ENCODE measurements around the gene PSAT1.

Gene PSAT1

GRCh38 chr9:78294290-78295176, 2.4 kb upstream of the PSAT1 start:
- peak; percentile 18 for DNase-seq

DNA sequence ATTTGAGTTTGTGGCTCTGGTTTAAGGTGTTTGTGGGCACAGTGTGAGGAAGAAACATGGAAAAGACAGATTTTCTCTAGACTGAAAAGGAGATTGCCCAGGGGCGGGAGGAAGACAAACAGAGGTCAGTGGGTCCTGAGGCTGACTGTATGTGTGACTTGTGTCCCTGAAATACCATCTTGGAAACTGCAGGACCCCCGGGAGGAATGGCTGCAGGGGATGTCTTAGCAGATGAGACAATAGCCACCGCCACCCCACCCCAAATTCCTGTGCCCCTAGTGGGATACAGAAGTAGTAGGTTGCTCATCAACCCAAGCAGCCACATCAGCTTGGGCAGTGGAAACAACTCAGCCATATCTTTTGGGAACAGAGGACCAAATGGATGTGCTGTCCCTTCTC, 1.7 kb upstream of the PSAT1 start:
- no peak for DNase-seq

DNA sequence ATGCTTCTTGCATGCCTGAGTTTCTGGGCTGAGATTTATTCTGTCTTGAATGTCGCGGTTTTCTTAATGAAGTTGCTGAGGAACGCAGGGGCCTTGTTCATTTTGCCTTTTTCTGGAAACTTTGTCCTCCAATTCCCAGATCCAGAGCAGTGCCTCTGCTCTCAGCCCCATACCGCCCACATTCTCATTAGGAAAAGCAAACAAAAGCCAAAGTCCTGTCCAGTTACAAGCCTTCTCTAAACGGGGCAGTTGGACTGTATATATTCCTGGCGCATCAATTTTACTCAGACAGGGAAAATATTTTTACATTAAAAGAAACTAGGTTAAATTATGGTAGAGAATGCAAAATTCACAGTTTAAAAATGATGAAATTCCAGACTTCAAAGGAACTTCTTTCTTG, 1.2 kb upstream of the PSAT1 start:
- DNase-seq = no peak

DNA sequence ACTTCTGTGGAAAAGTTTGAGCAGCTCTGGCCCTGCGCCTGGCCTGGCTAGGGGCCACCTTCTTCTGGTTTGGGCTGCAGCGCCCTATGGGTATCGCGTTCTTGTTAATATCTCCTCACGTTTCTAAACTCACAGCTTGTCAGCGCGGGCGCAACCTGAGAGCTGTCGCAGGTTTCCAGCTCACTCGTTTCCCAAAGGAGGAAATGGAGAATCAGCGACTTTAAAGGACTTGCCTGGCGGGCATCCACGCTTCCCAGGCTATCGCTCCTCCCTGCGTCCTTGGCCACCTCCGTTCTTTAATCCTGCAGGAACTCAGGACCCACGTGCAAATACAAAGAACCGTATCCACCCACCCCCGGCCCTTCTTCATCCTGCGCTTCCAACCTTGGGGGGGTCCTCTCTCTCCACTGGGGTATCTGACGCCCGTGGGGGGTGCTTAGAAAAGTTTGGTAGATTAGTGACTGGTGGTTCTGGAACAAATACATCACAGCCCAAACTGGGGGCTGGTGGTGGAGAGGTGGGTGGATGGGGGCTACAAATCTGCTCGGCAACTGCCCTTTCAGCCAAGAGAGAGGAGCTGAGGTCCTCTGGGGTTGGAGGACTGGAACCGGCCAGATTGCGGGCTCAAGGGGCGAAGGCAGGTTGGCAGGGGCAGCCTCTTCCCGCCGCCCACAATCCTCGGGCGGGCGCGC, 578 bp upstream of the PSAT1 start:
- DNase-seq = peak; percentile 65

- no peak for DNase-seq
Observed at GRCh38 chr9:78297672-78297961, 692 bp downstream of the PSAT1 start.

DNA sequence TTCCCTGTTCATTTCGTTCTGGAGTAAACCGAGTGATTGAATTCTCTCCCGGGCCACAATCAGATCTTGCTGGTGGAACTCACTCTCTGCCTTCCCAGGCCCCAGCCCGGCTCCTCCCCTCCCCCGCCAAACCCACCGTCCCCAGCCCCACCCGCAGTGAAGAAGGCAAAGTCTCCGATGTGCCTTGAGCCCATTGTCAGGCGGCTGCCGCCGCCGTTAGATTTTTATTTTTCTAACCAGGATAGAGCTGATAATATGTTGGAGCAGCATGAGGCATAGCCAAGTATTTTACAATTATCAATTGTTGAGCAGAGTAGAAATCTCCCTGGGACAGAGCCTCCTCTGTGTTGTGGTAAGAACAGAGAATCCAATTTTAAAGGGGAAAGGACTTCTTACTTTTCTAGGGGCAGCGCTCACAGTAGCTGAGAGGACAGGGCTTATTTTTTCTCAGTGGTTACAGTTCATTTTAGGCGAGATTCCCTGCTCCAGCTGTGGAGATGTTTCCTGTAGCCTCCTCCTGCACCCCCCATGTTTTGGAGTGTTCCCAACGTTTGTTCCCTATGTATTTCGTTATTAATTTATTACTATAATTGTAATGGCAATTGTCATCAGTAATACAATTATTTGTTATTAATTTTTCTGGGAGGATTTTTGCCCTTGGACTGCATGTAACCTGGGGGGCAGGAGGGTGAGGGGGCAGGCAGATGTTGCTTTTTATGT, 1.3 kb downstream of the PSAT1 start:
- peak; percentile 55 for DNase-seq

DNA sequence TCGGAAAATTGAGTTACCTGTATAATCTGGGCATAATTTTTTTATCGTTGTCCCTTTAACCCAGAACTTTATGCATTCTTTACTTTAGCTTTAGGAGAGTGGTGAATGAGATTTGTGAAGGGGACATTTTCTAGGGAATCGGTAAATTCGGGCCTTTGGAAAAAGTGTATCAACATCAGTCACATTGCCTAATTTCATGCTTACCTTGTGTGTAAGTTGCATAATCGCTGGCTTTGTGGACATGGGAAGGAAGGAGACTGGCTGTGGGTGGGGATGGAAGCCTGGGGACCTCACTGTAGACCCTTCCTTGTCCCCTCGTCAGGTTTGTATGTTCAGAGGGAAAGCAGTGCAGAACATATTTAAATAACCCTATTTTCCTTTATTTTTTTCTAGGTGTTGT, 3.3 kb downstream of the PSAT1 start:
- DNase-seq = no peak

DNA sequence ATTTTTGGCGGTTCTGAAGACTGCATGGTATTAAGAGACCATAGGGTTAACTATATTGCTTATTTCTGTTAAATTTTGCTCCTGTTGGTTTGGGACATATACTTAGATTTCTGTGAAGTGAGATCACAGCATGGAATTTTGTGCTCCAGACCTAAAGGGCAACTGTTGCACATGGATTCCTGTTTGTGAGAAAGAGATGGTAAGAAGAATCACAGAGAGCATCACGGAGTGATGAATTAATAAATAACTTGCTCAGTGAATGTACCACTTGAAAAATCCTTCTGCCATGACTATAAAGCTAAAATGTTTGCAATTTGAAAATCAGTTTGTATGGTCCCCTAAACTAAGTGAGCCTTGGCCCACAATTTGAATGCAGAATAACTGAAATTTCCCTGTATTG, 4.5 kb downstream of the PSAT1 start:
- no peak for DNase-seq

- DNase-seq = no peak
Observed at GRCh38 chr9:78303377-78304062, 6.6 kb downstream of the PSAT1 start.

DNA sequence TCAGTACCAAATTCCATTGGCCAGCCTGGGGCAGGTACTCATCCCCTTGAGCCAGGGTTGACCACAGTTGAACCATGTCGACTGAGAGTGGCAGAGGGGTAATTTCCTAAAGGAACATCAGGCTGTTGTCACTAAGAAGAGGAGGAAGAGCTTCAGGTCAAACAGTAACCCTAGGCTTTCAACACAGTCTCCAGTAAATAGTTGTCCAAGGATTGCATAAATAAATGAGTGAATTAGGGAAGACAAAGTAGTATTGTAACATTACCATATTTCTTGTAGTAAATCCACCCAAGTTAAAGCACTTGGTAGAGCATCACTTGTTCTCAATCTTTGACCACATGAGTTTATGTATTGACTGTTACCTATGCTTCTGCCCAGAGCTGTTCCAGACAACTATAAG, 7.4 kb downstream of the PSAT1 start:
- DNase-seq = no peak

DNA sequence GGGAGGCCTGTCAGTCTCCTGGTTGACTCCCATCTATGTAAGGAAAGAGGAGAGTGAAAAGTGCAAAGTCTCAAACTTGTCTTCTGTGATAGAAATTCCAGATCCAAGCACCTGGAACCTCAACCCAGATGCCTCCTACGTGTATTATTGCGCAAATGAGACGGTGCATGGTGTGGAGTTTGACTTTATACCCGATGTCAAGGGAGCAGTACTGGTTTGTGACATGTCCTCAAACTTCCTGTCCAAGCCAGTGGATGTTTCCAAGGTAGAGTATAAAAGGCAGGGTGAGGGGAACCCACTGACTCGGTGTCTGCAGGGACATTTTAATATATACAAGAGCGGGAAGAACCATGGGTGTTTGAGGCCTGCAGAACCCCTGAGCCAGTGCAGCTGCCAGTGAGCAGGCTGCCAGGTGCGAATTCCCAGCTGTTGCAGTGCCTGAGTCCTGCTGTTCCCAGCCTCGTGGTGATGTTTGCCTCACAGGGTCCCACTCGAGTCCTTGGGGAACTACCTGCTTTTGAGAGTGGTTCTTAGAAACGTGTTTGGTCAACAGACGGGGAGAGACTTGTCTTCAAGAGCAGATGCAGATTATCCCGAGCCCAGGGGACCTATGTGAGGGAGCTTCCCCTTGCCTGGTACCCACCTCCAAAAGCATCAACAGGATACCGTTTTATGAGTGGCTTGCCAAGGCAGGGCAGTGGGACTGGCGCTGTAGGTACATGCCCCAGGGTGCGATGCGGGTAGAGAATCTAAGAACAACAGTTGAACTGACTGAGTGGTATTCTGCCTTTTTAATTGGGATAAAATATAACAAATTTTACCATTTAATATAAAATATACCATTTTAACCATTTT, 9.5 kb downstream of the PSAT1 start:
- no peak for DNase-seq

DNA sequence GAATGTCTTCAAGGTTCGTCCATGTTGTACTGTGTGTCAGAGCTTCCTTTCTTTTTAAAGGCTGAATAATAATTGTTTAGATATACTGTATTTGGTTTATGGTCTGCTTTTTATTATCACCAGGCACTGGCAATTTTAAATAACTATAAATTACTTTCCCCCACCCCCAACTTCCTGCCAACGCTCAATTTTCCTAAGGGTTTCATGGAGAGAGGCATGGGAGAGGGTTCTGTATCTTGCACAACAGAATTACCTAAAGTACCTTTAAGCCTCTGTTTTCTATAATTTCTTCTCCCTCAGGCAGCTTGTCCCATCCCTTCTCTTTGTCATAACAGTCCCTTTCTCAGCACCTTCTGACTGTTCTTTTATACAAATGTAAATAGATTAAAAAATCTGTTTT, 10.4 kb downstream of the PSAT1 start:
- no peak for DNase-seq

DNA sequence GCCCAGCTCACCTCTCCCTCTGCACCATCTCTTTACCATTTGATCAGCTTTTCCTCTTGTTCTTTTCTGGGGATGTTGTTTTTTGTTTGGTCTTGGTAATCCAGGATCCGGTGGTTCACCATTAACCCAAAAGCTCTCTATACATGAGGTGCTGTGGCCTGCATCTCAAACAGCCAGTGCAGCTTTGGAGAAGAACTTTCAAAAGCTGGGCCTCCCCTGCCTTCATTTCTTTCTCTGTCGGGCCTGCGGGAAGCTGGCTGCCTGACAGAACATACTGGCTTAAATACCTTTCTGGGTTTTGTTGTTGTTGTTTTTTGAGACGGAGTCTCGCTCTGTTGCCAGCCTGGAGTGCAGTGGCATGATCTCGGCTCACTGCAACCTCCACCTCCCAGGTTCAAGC, 12.1 kb downstream of the PSAT1 start:
- no peak for DNase-seq

DNA sequence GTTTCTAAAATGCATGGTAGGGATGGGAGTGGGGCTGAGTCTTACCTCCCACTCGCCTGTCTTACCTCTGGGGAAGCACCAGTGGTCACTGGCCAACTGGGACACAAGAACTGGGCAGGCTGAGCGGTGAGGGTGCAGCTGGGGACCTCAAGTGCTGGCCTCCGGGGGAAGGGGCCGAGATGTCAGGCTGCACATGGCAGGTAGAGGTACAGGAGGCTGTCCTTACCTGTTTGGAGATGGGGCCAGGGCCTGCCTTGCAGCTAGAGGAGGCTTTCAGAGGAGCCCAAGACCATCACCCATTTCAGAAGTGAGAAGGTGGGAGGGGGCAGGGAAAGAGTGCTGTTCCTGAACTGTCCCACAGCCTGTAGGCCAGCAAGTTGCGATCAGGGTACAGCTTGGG, 14.2 kb downstream of the PSAT1 start:
- DNase-seq = no peak

DNA sequence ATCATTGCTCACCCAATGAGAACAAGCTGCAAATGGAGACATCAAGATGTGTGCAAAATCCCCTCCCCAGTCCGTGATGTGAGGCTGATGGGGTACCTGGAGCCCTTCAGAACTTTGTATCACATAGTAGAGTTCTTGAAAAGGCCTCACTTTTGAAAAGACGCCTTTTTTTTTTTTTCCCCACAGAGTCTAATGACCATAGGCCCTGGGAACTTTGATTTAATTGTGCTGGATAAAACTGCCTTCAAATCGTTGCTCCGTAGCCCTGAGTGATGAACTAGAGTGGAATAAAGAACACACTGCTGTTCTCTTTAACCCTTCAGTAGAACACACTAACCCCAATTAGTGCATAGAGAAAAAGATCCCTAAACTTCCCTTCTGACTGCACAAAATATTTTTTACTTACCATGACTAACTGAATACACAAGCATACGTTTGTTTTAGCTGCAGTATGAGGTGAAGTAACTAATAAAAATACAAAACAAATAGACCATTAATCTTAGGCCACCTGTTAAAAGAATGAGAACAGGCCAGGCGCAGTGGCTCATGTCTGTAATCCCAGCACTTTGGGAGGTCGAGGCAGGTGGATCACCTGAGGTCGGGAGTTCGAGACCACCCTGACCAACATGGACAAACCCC, 15.1 kb downstream of the PSAT1 start:
- DNase-seq = no peak

DNA sequence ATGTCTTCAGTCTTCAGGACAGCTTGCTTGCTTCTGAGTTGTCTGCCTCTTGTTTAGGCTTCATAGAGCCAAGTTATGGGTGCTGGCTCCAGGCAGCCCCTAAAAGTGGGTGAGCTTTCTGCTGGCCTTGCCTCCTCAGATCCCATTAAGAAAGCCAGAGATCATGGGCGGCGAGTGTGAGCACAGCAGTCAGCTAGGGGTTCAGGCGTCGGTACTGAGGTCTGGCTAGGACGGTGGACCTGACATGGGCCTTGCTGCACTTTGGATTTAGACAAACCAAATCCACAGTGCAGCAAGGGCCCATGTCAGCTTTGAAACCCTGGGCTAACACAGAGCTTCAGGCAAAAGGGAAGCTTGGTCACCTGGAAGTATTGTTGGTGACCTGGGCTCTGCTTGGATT, 17.6 kb downstream of the PSAT1 start:
- no peak for DNase-seq

DNA sequence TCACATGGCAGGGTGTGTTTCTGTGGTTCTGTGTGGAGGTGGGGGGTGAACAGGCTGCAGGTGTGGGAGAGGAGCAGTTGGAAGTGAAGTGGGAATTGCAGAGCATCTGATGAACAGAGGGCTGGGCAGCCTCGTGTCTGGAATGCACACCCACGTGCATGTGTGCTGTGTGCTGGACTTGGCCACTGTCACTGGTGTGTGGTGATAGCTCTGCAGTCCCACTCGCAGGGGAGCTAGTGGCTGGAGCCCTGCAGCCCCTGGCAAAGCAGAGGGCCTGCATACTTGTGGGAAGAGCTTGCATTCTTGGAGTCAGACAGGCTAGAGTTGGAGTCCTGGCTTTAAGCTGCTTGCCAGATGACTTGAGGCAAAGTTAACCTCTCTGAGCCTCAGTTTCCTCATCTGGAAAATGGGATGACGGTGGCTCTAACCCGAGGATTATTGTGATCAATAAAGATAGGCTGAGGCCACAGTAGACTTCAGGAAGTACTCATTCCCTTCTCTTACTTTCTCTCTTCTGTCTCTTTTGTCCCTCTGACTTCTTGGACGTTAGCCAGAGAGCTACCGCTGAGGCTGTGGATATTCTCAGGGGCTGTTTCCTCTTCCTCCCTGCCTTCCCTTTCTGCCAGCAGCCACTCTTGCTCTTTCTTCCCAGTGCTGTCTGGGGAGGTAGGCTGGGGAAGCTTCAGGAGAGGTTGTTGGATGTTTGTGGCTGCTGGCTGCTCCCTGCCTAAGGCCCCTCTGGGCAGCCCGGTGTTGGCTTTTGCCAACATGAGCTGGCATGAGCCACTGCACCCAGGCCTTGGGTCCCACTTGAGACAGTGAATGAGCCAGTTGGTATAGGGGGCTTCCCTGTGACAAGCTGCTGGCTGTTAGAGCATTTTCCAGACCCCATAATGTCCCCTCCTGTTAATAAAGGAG, 18.3 kb downstream of the PSAT1 start:
- no peak for DNase-seq

DNA sequence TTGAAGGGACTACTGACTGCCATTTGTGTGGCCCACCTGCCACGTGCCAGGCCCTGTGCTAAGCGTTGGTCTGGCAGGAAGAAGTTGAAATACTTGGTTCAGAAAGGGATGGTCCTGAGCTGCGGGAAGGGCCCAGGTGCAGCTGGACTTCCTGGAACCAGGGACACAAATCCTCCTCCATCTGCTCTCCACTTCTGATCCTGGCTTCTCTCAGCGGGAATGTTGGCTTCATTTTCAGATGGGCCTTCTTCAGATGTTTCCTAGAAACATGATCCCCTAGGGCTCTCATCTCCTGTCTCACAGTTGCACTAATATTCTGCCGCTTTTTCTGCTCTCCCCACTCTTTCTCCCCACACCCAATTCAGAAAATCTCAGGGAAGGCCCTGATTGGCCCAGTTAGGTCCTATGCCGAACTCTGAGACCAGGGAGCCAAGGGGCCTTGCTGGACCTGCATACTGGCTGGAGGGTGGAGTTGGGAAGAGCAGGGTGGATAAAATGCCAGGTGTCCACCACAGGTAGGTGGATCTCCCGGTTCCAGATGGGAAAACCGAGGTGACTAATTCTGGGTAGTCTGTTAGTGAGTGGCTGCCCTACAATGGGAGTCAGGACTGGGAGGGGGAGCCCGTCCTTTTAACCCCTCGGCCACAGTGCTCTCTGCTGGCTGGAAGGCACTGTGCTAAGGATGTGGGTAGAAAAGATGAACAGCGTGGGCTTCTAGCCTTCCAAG, 19.4 kb downstream of the PSAT1 start:
- no peak for DNase-seq

DNA sequence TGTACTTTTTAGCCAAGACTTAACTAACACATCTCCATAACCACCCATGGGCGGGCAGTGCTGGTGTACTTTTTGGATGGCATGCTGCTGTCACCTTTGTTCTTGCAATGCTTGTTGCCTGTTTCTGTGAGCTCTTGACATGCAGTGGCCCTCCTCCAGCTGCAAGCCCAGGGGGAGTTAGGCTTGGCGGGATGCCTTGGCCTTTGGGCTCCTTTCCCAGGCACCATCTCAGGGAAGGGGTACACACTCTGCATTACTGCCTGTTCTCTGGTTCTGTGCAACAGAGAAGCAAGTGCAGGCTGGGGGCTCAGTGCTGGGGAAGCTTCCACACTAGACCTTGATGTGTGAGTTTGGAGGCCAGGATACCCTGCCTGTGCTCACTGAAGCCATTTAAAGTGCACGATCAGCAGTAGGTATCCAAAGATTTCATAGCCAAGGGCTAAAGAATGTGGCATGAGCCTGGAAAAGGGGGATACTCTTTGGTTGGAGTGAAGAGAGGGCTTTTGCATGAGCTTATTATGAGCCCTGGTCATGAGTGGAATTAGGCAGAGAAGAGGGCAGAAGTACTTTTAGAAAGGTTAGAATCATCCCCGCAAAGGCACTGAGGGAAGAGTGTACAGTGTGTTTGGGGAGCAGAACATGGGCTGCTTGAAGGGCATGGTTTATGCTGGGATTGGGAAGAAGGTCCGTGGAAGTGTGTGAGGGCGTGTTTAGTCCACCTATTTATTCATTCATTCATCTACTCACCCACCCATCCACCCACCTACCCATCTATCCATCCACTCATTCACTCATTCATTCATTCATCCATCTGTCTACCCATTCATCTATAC, 22.5 kb downstream of the PSAT1 start:
- no peak for DNase-seq

Measured in OCI-M1 (cell line).